ENCODE results near the gene IBA57.

GRCh38 chr1:228224198-228225164, 58.9 kb downstream of the IBA57 start:
- TF ChIP-seq CTCF (IDR thresholded peaks at IDR 0.05): no peak
- no peak for TF ChIP-seq POLR2A (IDR thresholded peaks at IDR 0.05)

Data from Peyer's patch (tissue), 4 donors.